Measurements from ENCODE around the gene MYO1A.
"Not testable (repeated sequence)": the region's sequence is repeated elsewhere in the genome, so short reads cannot be mapped to it uniquely, and the experiment has no call there.

Gene MYO1A

DNA sequence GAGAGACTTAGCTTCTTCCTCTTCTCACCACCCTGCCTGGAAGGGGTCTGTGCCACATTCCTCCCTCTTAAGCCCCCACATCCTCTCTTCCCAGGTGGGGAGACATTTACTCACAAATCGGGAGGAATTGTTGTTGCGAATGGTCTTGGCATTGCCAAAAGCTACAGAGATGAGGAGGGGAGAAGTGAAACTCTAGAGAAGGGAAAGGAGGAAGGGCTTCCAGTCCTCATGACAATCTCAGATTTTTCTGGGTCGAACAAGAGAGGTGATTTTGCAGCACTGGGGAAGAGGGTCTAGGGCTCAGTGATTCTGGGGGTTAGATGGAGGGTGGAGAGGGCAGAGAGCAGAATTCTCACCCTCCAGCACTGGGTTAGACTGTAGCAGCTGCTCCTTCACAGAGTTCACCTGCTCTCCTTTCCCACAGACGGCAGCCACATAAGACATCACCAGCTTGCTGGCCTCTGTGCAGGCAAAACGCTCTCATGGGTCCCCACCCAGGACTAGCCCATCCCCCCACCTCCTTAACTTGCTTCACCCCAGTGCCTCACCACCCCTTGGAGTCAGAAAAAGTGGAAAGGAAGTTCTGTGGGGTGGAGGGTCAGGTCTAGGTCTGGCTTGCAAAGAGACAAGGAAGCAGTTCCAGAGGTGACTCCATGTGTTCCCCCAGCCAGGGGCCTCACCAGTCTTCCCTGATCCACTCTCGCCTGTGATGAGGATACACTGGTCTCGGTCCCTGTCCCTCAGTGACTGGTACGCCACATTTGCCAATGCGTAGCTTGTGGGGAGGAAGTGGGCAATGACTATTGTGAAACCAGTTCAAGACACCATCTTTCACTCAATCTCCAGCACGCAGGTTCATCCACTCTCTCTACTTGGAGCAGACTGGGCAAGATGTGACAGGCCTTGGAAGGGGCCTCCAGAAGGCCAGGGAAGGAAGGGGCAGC lies 2.7 kb downstream of the MYO1A start:
- DNase-seq = no peak

DNA sequence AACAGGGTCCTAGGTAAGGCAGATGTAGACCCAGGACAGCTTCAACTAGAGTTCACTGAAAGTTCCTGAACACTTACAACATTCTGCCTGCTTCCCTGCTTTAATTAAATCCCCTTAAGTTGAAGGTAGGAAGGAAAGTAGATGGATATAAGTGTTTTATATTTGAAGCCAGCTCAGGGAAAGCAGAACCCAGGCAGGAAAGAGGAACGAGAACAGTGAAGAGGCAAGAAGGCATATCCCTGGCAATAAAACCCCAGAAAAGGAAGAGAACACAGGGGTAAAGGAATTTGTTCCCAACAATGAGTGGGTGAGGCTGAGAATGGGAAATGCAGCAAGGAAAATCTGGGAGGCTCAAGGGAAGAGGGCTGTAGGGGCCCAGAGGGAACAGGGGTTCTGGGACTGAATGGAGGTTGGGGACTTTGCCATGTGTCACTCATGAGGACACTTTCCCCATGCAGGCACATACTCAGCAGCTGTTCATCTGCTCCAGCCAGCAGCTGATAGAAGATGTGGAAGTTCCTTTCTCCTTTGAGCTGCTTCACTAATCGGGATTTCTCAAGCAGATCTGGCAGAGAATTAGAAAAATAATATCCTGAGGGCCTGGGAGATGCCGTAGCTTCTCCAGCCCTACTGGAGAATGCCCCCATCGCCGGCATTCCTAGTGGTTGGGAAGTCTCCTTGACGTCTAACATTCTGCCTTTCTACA lies 3.7 kb downstream of the MYO1A start:
- DNase-seq = no peak

DNA sequence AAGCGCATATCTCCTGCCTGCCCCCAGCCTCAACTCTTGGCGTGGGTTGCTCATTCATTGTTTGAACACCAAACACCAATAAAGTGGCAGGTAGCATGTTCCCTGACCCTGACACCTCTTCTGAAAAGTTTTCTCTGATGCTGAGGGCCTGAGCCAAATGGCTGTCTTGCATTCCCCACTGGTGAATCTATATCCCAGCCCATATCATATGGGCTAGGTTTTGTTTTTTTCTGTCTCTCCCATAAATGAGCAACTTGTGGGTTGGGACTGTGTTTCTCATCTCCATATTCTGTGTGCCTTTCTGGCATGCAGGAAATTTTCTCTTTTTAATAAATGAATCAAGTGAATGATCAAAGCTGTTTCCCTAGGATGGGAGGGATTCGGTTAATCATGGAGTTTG lies 5.0 kb downstream of the MYO1A start:
- DNase-seq = no peak

DNA sequence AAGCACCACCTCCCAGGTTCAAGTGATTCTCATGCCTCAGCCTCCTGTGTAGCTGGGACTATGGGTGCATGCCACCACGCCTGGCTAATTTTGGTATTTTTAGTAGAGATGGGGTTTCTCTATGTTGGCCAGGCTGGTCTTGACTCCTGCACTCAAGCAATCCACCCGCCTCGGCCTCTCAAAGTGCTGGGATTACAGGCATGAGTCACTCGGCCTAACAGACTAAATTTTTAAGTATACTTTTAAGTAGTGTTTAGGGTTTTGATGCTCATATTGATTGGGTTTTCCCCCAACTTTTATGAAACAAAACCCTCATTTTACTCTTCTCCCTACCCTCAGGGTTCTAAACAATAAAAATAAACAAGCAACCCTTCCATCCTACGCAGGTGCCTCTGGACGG lies 5.5 kb downstream of the MYO1A start:
- DNase-seq = no peak

DNA sequence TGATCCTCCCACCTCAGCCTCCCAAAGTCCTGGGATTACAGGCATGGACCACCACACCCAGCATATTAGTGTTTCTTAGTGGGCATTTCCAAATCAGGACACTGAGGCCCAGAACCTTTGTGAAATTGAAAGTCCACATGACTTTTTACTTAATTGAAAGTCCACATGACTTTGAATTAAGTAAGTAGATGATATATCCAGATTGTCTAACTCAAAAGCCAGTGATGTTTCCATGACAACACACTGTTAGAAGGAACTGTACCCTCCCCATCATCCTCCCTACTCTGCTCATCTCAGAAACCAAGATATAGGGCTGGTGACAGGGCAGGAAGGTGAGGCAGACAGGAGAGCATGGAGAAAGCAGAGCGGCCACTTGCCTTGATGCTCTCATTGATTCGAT lies 7.2 kb downstream of the MYO1A start:
- DNase-seq = no peak

GRCh38 chr12:57040750-57041149 lies 9.2 kb downstream of the MYO1A start:
- DNase-seq = no peak

GRCh38 chr12:57040211-57040610 lies 9.7 kb downstream of the MYO1A start:
- DNase-seq = no peak

DNA sequence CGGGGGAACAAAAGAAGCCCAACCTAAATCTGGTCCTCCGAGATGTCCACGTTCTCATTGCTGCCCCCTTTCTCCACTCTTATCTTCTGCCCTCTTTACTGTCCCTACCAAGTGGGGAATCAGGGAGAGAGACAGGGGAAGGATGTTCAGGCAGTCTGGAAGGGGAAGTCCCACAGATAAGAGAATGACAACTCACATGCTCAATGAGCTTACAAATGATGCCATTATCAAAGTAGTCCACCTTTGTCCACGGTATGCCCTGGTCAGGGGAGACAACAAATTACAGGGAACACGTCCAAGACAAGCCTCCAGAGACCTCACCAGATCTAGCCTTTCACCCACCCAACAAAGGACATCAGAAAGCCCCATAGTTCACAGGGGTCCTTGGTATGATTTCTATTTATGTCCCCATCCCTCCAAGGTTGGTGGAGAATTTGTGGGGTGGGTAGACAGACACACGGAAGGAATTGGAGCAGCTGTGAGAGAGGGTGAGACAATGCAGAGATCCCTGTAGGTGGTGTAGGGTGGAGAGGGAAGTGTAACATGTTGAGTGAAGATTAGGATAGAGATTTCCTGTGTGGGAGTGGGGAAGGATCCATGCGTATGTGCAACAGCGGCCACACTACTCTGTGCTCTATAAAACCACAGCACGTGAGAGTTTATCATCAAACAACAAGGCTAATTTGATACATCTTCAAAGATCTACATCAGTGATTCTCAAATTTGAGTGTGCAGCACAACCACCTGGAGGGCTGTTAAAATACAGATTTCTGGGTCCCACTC lies 10.7 kb downstream of the MYO1A start:
- no peak for DNase-seq

DNA sequence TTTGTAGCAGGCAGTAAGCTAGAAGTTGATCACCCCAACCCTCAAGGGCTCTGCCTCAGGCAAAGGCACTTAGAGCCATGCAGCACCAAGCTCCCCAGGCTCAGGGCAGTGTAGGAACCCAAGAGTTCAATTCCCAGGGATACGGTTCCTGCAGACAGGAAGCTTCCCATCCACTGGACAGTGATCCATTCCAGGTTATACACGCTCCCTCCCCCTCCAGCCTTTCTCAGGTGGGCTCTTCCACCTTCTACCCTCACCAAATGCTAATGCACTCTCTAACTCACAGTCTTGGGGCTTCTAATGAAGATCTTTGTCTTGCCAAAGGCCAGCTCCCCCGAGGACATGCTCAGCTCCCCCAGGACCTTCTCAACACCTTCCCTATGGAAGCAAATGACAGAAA lies 12.7 kb downstream of the MYO1A start:
- DNase-seq = no peak

DNA sequence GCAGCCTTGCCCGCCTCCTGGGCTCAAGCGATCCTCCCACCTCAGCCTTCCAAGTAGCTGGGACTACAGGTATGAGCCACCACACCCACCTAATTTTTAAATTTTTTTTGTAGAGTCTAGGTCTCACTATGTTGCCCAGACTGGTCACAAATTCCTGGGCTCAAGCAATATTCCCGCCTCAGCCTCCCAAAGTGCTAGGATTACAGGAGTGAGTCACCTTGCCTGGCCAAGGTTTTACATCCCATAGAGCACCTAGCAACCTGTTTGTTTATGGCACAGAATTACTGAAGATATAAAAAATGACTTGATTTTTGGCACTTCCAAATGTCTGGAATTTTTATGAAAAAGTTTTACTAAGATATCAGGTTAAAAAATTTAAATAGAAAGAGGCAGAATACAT lies 16.5 kb downstream of the MYO1A start:
- no peak for DNase-seq

GRCh38 chr12:57031789-57032188 lies 18.1 kb downstream of the MYO1A start:
- no peak for DNase-seq

- no peak for DNase-seq
Measured at GRCh38 chr12:57031138-57031725, 18.7 kb downstream of the MYO1A start.

DNA sequence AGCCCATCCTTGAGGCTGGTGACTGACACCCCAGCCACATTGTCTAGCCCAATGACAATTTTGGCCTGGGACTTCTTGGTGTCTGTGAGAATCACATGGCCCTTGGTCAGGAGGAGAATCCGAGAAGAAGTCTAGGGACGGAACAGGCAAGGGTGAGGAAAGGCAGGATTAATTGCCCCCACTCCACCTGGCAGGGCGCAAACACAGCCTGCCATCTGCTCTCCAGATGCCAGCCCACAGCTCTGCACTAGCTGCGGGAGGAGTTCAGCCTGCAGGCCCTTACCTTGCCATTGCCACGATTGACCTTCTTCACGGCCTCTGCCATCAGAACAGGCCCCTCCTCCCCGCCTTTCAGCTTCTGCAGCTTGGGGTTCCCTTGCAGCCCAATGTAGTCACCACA lies 20.5 kb downstream of the MYO1A start:
- DNase-seq = no peak

DNA sequence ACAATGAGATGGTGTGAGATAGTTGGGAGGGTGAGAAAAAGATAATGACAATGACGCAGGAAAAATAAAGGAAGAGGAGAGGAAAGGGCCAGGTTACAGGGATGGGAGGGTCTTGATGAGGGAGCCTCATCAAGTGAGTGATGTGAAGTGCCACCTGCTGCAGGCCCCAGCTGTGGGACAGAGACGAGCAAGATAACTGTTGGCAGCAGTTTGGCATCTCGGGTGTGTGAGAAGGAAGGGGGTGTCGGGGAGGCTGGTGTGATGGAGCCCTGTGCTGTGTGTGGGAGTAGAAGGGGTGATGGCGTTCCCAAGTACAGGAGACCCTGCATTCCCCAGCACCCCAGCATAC lies 22.1 kb downstream of the MYO1A start:
- DNase-seq = no peak

DNA sequence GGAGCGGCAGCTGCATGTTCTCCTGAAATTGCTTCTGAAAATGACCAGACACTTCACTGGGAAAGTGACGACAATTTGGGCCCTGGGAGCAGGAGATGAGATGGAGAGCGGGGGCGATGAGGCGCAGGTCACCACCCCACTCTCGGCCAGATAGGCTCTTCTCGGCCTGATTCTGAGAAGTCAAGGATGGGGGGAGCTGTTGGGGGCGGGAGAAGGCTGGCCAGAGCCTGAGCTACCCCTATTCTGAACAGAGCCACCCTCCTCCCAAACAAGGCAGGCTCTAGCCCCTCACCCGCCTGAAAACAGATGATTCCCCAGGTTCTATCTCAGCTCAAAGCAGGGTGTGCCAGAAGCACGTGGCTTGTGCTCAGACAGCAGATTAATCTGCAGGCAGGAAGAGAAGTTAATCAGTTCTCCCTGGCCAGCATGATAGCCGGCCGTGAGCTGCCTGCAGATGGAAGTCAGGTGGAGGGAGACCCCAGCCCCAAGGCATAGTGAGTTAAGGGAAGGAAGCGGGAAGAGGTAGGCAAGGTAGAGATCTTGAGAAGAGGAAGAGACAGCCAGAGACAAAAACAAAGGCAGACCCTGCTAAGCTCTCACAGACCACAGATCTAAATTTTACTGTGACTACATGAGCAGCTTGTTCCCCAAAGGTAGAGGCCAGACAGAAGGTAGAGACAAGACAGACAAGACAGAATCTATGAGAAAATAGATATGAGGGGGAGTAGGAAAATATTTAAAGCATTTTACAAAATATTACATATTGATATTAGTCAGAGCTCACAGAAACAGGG lies 22.7 kb downstream of the MYO1A start:
- DNase-seq = no peak

GRCh38 chr12:57025196-57025595 lies 24.7 kb downstream of the MYO1A start:
- no peak for DNase-seq

DNA sequence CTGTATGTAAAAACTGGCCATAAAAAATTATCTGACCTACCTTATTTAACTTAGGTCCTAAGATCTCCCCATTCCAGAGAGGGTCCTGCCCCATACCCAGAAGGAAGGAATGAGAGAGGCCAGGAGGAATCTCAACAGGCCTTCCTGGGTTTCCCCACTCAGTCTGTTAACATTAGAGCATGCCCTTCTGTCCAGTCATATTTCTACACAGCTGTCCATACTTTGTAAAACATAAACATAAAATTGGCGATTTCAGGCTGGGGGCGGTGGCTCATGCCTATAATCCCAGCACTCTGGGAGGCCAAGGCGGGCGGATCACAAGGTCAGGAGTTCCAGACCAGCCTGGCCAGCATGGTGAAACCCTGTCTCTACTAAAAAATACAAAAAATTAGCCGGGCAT lies 27.6 kb downstream of the MYO1A start:
- DNase-seq = not testable (repeated sequence)

DNA sequence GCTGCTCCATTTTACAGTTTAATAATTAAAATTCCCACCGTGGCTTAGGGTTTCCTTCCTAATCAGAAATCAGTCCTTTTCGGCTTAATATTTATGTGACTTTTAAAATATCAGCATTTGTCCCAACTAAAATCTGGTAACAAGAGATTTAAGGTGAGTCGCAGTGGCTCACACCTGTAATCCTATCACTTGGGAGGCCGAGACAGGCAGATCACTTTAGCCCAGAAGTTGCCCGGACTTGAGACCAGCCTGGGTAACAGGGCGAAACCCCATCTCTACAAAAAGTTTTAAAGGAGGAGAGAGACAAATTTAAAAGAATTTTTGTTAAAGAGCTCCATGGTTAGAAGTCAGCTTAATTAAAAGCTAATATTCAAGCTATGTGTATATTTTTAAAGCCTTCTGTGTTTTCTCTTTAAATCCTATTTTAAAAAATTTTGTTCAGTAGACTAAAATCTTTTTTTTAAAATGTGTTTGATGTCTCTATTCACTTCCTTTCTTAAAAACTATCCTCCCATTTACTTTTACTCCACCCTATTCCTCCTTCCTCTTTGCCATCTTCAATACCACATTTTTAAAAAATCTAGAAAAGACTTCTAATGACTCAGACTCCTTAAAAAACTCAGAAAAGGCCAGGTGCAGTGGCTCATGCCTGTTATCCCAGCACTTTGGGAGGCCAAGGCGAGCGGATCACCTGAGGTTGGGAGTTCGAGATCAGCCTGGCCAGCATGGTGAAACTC lies 29.8 kb downstream of the MYO1A start:
- no peak for DNase-seq

DNA sequence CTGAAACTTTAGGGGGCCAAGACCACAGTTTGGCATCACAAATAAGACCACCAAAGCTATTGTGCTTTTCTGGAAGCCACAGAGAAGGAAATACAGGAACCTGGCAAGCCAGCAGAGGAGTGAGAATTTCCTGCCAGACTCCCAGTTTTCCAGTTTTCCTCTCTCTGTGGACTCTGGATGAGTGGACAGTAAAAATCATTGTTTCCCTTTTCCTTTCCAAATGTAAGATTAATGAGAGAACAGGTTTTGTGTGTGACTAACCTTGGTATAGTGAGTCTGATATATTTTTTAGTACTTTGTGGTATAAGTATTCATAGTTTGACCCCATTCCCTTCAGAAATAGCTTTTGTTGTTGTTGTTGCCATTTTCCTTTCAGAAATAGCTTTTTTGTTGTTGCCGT lies 31.0 kb downstream of the MYO1A start:
- no peak for DNase-seq

DNA sequence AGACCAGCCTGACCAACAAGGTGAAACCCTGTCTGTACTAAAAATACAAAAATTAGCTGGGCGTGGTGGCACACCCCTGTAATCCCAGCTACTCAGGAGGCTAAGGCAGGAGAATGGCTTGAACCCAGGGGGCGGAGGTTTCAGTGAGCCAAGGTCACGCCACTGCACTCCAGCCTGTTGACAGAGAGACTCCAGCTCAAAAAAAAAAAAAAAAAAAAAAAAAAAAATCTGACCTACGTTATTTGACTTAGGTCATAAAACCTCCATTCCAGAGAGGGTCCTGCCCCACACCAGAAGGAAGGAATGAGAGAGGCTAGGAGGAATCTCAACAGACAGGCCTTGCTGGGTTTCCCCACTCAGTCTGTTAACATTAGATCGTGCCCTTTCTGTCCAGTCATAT lies 31.6 kb downstream of the MYO1A start:
- not testable (repeated sequence) for DNase-seq

DNA sequence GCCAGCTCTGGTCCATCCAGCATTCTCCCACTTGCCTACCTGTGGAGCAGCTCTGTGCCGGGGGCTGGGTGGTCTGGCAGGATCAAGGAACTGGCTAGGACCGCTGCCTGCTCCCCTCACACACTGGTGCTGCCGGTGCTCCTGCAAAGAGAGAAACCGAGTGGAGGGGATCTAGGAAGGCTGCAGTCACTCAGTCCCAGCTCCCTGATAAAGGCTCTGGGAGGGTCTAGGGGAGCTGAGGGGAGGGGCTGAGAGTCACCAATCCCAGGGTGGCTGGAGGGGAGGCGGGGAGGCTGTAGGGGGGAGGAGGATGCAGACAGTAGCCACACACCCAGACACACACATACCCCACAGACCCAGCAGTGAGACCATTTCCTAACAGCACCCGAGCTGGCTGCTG lies 33.6 kb downstream of the MYO1A start, which contains the start of gene TAC3:
TSS of gene TAC3 (minus strand) at position 182 of the 400 bp plus-strand sequence. CDS start 732 bp downstream, outside the sequence.
- DNase-seq = no peak

Measured in T1000 (cell line).